ENCODE results near the gene ASB13. TPM values are rescaled to one million over a fixed set of nuclear protein-coding genes. Genes with fewer than 3 reads are reported as not detected.
A peak's percentile ranks its signal among the peaks of the same experiment; 100 is the strongest.

Gene ASB13
- total and polyA plus RNA-seq, 8 donors = 0.89 to 27.5 (median 15.1) TPM

DNA sequence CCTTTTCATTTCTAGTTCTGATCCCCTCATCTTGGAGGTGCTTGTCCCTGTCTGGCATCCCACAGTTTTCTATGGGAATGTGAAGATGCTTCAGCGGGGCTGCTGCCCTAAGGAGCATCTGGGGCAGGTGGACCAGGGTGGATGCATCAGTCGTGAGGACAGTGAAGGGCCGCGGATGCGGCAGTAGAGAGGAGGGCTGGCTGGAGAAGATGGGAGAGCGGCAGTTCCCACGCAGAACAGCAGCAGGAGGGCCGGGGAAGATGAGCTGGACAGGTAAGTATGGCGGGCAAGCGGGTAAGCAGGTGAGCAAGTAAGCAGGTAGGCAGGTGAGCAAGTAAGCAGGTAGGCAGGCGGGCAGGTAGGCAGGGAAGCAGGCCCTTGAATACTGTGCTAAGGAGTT lies 48.9 kb downstream of the ASB13 start:
- H3K36me3 ChIP-seq = no peaks in the 10 kb centered on the region
- H3K4me1 ChIP-seq = peaks cover 12 to 56% (median 40%) of the 10 kb centered on the region in 4 donors
- no peaks in the 10 kb centered on the region for H3K27me3 ChIP-seq
- no peak overlapping the region for H3K4me3 ChIP-seq
- H3K9me3 ChIP-seq = no peaks in the 10 kb centered on the region
- 95 to 99% (median 96%) methylated on average over 11 of the region's 11 CpGs for WGBS, 5 donors
- H3K27ac ChIP-seq = peak overlapping the region in 1 of 5 donors; percentile 16
- no peak for DNase-seq
- intact Hi-C loops (cut with DNase I; ENCODE audit: low total_unique reads) = no loop called here
- TF ChIP-seq, protein P1, sequence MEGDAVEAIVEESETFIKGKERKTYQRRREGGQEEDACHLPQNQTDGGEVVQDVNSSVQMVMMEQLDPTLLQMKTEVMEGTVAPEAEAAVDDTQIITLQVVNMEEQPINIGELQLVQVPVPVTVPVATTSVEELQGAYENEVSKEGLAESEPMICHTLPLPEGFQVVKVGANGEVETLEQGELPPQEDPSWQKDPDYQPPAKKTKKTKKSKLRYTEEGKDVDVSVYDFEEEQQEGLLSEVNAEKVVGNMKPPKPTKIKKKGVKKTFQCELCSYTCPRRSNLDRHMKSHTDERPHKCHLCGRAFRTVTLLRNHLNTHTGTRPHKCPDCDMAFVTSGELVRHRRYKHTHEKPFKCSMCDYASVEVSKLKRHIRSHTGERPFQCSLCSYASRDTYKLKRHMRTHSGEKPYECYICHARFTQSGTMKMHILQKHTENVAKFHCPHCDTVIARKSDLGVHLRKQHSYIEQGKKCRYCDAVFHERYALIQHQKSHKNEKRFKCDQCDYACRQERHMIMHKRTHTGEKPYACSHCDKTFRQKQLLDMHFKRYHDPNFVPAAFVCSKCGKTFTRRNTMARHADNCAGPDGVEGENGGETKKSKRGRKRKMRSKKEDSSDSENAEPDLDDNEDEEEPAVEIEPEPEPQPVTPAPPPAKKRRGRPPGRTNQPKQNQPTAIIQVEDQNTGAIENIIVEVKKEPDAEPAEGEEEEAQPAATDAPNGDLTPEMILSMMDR (IDR thresholded peaks at IDR 0.05) = no peak
- TF ChIP-seq EP300 (IDR thresholded peaks at IDR 0.05) = no peak
- TF ChIP-seq POLR2AphosphoS5 (IDR thresholded peaks at IDR 0.05) = no peak
- TF ChIP-seq POLR2A (IDR thresholded peaks at IDR 0.05) = no peak

DNA sequence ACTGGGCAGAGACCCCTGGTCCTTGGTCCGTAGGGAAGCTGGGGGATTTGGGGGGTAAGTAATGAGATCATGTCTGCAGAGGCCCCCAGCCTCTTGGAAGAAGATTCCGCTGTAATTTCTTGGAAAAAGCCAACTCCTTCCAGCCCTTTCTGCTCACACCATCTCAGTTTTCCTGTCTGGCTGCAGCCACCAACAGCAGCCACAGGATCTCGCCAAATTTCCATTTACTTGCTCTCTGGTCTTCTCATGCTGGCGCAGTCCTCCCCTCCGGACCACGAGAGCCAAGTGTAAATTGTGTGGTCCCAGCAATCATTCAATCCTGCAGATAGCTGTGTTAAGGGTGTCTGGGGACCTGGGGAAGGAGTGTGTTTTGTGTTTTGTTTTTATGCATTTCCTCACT lies 49.6 kb downstream of the ASB13 start:
- WGBS, 5 donors = 26 to 57% (median 38%) methylated on average over 5 to 6 of the region's 6 CpGs
- intact Hi-C loops (cut with DNase I; ENCODE audit: low total_unique reads) = no loop called here
- Histone ChIP-seq H3K4me1 (peaks cover 12 to 57% (median 41%) of the 10 kb centered on the region in 4 donors), H3K36me3 (no peaks in the 10 kb centered on the region), H3K27ac (peak overlapping the region in 1 of 5 donors; percentile 16), H3K4me3 (no peak overlapping the region), H3K27me3 (no peaks in the 10 kb centered on the region), H3K9me3 (no peaks in the 10 kb centered on the region)
- DNase-seq = peak in 1 of 2 donors; percentile 77
- TF ChIP-seq EP300 (IDR thresholded peaks at IDR 0.05) (no peak), POLR2AphosphoS5 (IDR thresholded peaks at IDR 0.05) (no peak), POLR2A (IDR thresholded peaks at IDR 0.05) (no peak)
- TF ChIP-seq, protein P1 (IDR thresholded peaks at IDR 0.05) = no peak

- Histone ChIP-seq H3K4me3 (no peak overlapping the region), H3K27me3 (no peaks in the 10 kb centered on the region), H3K4me1 (peaks cover 12 to 57% (median 41%) of the 10 kb centered on the region in 4 donors), H3K36me3 (no peaks in the 10 kb centered on the region), H3K27ac (peak overlapping the region in 3 of 5 donors; percentile 36 to 73 (median 72)), H3K9me3 (no peaks in the 10 kb centered on the region)
- intact Hi-C loops (cut with DNase I; ENCODE audit: low total_unique reads) = no loop called here
- DNase-seq = no peak
- TF ChIP-seq EP300 (IDR thresholded peaks at IDR 0.05) = no peak
- no peak for TF ChIP-seq POLR2A (IDR thresholded peaks at IDR 0.05)
- no peak for TF ChIP-seq POLR2AphosphoS5 (IDR thresholded peaks at IDR 0.05)
- TF ChIP-seq, protein P1 (IDR thresholded peaks at IDR 0.05) = no peak
- 67 to 97% (median 95%) methylated on average over 1 to 26 of the region's 26 CpGs for WGBS, 5 donors
Observed at GRCh38 chr10:5616046-5616445, 50.3 kb downstream of the ASB13 start.

GRCh38 chr10:5615316-5615715 lies 51.1 kb downstream of the ASB13 start:
- DNase-seq = peak in 1 of 2 donors; percentile 46
- H3K9me3 ChIP-seq = no peaks in the 10 kb centered on the region
- no peaks in the 10 kb centered on the region for H3K27me3 ChIP-seq
- H3K4me1 ChIP-seq = peaks cover 12 to 57% (median 41%) of the 10 kb centered on the region in 4 donors
- H3K27ac ChIP-seq = peak overlapping the region in 3 of 5 donors; percentile 36 to 73 (median 72)
- H3K36me3 ChIP-seq = no peaks in the 10 kb centered on the region
- no peak overlapping the region for H3K4me3 ChIP-seq
- TF ChIP-seq, protein P1 (IDR thresholded peaks at IDR 0.05) = no peak
- TF ChIP-seq POLR2AphosphoS5 (IDR thresholded peaks at IDR 0.05) (no peak), EP300 (IDR thresholded peaks at IDR 0.05) (no peak), POLR2A (IDR thresholded peaks at IDR 0.05) (no peak)
- intact Hi-C loops (cut with DNase I; ENCODE audit: low total_unique reads) = no loop called here
- 73 to 74% (median 73%) methylated on average over 7 of the region's 7 CpGs for WGBS, 5 donors

Measured in stomach (tissue), 9 donors.